PFSK-1 (cell line): ENCODE measurements around the gene CCDC85C.
A peak's percentile ranks its signal among the peaks of the same experiment; 100 is the strongest.

Source experiments
- FOXP2 ChIP-seq: optimal IDR thresholded peaks from 2 replicates; pipeline ENCODE3; 2011; ENCODE audit warnings: borderline replicate concordance, control low read depth, inconsistent platforms; ENCODE audit not compliant: insufficient read depth; ENCODE audit errors: extremely low read length, extremely low read depth
- POLR2AphosphoS5 ChIP-seq: IDR thresholded peaks from 2 replicates; pipeline ENCODE4 v1.6.1; 2012; ENCODE audit warnings: low read depth, mild to moderate bottlenecking, control low read depth, low read length, moderate library complexity
- REST ChIP-seq, 2 experiments: IDR thresholded peaks; 2 replicates each; pipeline versions ENCODE4 v1.6.1 to v1.8.0; 2011 to 2012; ENCODE audit warnings: low read depth in 2 of 2, low read length in 2 of 2, control low read depth in 1 of 2, inconsistent platforms in 1 of 2, mild to moderate bottlenecking in 1 of 2, moderate library complexity in 1 of 2; ENCODE audit not compliant: insufficient read depth in 1 of 2
- SIN3A ChIP-seq: IDR thresholded peaks from 2 replicates; pipeline ENCODE4 v1.6.1; 2012; ENCODE audit warnings: mild to moderate bottlenecking, low read length, moderate library complexity, borderline replicate concordance; ENCODE audit not compliant: insufficient read depth
- TAF1 ChIP-seq: IDR thresholded peaks from 2 replicates; pipeline ENCODE4 v1.6.1; 2012; ENCODE audit warnings: low read length, control low read depth, borderline replicate concordance; ENCODE audit not compliant: insufficient read depth

CCDC85C gene

GRCh38 chr14:99562856-99563748, 40.9 kb downstream of the CCDC85C start:
- TF ChIP-seq SIN3A (no peak), FOXP2 (peak; percentile 90)

GRCh38 chr14:99561864-99562263, 42.1 kb downstream of the CCDC85C start:
- TF ChIP-seq SIN3A (no peak), FOXP2 (no peak), TAF1 (no peak)

- TF ChIP-seq TAF1 (no peak), SIN3A (no peak), POLR2AphosphoS5 (no peak), REST (IDR thresholded peaks at IDR 0.05; ENCODE audit: insufficient read depth in 1 of 2, low read depth in 2 of 2, low read length in 2 of 2) (no peak), FOXP2 (no peak)
Observed at GRCh38 chr14:99560922-99561683, 42.9 kb downstream of the CCDC85C start.

- TF ChIP-seq SIN3A = no peak
- TF ChIP-seq POLR2AphosphoS5 = no peak
- no peak for TF ChIP-seq TAF1
- TF ChIP-seq REST (IDR thresholded peaks at IDR 0.05; ENCODE audit: insufficient read depth in 1 of 2, low read depth in 2 of 2, low read length in 2 of 2) = no peak
- TF ChIP-seq FOXP2 = no peak
Observed at GRCh38 chr14:99560403-99560802, 43.6 kb downstream of the CCDC85C start.

- no peak for TF ChIP-seq SIN3A
- TF ChIP-seq TAF1 = no peak
- no peak for TF ChIP-seq REST (IDR thresholded peaks at IDR 0.05; ENCODE audit: insufficient read depth in 1 of 2, low read depth in 2 of 2, low read length in 2 of 2)
- no peak for TF ChIP-seq POLR2AphosphoS5
- no peak for TF ChIP-seq FOXP2
Observed at GRCh38 chr14:99559286-99559990, 44.6 kb downstream of the CCDC85C start.
